ENCODE results near the gene ASB18. TPM values are rescaled to one million over a fixed set of nuclear protein-coding genes. Genes with fewer than 3 reads are reported as not detected.
A peak's percentile ranks its signal among the peaks of the same experiment; 100 is the strongest.

ASB18 gene, protein sequence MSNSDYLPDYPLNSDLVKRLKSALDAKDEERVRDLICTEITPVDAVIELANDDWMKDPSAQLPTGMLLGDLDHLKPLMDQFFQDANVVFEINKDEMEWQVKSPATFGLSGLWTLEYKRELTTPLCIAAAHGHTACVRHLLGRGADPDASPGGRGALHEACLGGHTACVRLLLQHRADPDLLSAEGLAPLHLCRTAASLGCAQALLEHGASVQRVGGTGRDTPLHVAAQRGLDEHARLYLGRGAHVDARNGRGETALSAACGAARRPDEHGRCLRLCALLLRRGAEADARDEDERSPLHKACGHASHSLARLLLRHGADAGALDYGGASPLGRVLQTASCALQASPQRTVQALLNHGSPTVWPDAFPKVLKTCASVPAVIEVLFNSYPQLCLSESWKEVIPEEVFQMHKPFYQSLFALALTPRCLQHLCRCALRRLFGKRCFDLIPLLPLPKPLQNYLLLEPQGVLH
- not detected for total RNA-seq

DNA sequence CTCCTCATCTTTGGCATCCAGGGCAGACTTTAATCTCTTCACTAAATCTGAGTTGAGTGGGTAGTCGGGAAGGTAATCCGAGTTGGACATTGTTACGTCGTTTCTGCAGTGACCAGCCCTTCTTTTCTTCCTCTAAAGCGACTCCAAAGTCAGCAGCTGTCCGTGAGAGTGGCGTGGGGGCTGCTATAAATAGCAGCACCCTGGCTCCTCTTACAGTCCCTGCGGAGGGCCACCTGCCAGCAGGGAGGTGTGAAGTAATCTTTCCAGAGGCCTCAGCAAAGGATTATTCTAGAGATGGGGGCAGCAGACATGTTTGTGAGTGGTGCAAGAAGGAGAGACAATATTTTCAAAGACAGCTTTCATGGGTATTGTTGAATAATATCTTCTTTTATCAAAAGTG lies at the start of gene ASB18:
Gene ASB18, minus strand, starts transcription at position 151 of the 400 bp plus-strand sequence. Its CDS starts 61 bp downstream, at position 90.
- no peak within 1 kb of the TSS for H3K4me3 ChIP-seq
- intact Hi-C loops (cut with DNase I; ENCODE audit: low total_unique reads) = no loop called here
- H3K4me1 ChIP-seq = no peaks in the 10 kb centered on the region
- TF ChIP-seq POLR2AphosphoS5 (IDR thresholded peaks at IDR 0.05) (no peak), EP300 (IDR thresholded peaks at IDR 0.05; ENCODE audit: low read depth) (no peak), POLR2A (IDR thresholded peaks at IDR 0.05) (no peak)
- TF ChIP-seq, protein P1, sequence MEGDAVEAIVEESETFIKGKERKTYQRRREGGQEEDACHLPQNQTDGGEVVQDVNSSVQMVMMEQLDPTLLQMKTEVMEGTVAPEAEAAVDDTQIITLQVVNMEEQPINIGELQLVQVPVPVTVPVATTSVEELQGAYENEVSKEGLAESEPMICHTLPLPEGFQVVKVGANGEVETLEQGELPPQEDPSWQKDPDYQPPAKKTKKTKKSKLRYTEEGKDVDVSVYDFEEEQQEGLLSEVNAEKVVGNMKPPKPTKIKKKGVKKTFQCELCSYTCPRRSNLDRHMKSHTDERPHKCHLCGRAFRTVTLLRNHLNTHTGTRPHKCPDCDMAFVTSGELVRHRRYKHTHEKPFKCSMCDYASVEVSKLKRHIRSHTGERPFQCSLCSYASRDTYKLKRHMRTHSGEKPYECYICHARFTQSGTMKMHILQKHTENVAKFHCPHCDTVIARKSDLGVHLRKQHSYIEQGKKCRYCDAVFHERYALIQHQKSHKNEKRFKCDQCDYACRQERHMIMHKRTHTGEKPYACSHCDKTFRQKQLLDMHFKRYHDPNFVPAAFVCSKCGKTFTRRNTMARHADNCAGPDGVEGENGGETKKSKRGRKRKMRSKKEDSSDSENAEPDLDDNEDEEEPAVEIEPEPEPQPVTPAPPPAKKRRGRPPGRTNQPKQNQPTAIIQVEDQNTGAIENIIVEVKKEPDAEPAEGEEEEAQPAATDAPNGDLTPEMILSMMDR (IDR thresholded peaks at IDR 0.05) = no peak
- peaks cover 0 to under 1% of the 10 kb centered on the region in 2 donors for H3K9me3 ChIP-seq
- in situ Hi-C loops (cut with MboI; ENCODE audit: low pct_ligation_motif_present in 1 of 4, low pct_unique_long_range_greater_than_20kb in 1 of 4, low sequenced_read_pairs in 3 of 4) = no loop called here
- WGBS, 2 donors (ENCODE audit: low coverage in 1 of 2) = 59% methylated on average over 8 of the region's 8 CpGs; no CpG with 5 or more reads in 1 of the 2 donors
- no peaks in the 10 kb centered on the region for H3K36me3 ChIP-seq
- no peak within 1 kb of the TSS for H3K27ac ChIP-seq
- H3K27me3 ChIP-seq = peaks cover 14% of the 10 kb centered on the region
- DNase-seq = no peak

DNA sequence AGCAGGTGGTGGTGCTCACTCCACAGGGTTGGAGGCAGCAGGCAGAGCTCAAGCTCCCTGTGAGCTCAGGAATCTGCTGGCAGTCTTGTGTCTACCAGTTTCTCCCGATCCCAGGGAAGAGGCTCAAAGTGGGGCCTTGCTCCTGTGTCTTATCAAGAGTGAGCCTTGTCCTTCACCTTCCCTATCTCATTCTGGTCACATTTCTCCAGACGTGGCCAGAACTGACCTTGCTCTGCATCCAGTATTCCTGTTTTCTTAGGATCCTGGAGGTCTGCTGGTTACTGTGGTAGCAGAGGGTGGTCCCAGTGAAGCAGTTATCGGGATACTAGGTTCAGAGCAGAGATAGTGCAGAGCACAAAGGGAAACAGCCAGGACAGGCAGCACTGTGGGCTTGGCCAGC lies 47.1 kb upstream of the ASB18 start:
- no peaks in the 10 kb centered on the region for H3K9me3 ChIP-seq
- no peak for TF ChIP-seq POLR2AphosphoS5 (IDR thresholded peaks at IDR 0.05)
- TF ChIP-seq EP300 (IDR thresholded peaks at IDR 0.05; ENCODE audit: low read depth) = no peak
- no peak for TF ChIP-seq POLR2A (IDR thresholded peaks at IDR 0.05)
- TF ChIP-seq, protein P1 (IDR thresholded peaks at IDR 0.05) = no peak
- in situ Hi-C loops (cut with MboI; ENCODE audit: low pct_ligation_motif_present in 1 of 4, low pct_unique_long_range_greater_than_20kb in 1 of 4, low sequenced_read_pairs in 3 of 4) (no loop called here), intact Hi-C loops (cut with DNase I; ENCODE audit: low total_unique reads) (no loop called here)
- no peak overlapping the region for H3K4me3 ChIP-seq
- DNase-seq = no peak
- H3K36me3 ChIP-seq = no peaks in the 10 kb centered on the region
- H3K4me1 ChIP-seq = no peaks in the 10 kb centered on the region
- 80 to 90% methylated on average over 1 to 3 of the region's 3 CpGs for WGBS, 2 donors (ENCODE audit: low coverage in 1 of 2)
- no peaks in the 10 kb centered on the region for H3K27me3 ChIP-seq
- no peak overlapping the region for H3K27ac ChIP-seq

DNA sequence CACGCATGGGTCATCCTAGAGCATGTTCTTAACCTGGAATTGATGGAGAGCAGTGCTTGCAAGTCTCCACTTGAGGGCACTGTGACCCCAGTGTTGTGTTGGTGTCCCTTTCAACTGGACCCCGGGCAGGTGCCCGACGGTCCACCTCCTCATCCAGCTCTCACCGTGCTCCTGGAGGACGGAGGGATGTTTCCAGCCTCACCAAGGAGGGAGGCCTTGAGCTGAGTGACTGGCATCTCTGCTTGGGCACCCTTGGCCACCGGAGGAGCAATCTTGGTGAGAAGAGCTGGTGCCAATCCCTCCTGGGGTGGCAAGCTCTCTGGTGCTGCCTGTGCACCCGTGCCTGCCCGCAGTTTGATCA lies 45.4 kb upstream of the ASB18 start:
- in situ Hi-C loops (cut with MboI; ENCODE audit: low pct_ligation_motif_present in 1 of 4, low pct_unique_long_range_greater_than_20kb in 1 of 4, low sequenced_read_pairs in 3 of 4) (no loop called here), intact Hi-C loops (cut with DNase I; ENCODE audit: low total_unique reads) (no loop called here)
- Histone ChIP-seq H3K36me3 (no peaks in the 10 kb centered on the region), H3K4me1 (no peaks in the 10 kb centered on the region), H3K27me3 (no peaks in the 10 kb centered on the region), H3K27ac (no peak overlapping the region), H3K9me3 (no peaks in the 10 kb centered on the region), H3K4me3 (no peak overlapping the region)
- WGBS, 2 donors (ENCODE audit: low coverage in 1 of 2) = 40 to 100% methylated on average over 1 to 9 of the region's 9 CpGs
- no peak for DNase-seq
- TF ChIP-seq POLR2AphosphoS5 (IDR thresholded peaks at IDR 0.05) = no peak
- TF ChIP-seq, protein P1 (IDR thresholded peaks at IDR 0.05) = peak in 4 of 5 experiments; percentile 28 to 39 (median 36)

DNA sequence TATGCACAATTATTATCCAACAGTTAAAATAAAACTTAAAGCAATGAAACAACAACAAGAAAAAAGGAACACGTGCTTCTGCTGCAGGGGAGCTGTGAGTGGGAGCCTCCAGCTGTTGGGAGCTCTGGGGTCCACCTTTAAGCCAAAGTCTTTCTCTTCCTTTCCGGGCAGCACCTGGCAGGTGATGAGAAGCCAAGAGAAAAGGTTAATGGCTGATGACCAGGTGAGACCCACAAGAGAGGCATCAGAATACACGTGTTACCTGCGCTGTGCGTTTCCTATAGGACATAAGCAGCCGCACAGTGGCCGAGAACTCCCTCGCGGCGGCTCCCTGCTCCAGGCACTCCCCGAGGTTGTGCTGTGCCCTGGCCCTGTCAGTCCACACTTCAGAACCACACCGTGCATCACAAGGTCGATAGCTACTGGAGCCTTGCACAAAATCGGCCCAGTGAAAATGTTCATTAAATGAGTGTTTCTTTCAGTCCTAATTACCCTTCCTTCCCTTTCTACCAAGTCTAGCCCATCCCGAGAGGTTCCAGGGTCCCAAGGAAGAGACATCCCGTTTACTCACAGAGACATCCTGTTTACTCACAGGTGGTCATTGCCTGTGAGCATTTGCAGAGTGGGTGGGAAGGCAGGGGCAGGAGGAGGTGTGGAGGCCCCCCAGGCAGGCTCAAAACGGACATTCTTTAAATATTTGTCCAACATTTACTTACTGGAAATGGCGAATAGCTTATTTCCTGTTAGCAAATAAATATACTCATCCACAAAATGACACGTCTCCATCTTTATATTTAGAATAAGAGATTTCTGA lies 44.9 kb upstream of the ASB18 start:
- DNase-seq = no peak
- intact Hi-C loops (cut with DNase I; ENCODE audit: low total_unique reads) = no loop called here
- H3K4me1 ChIP-seq = no peaks in the 10 kb centered on the region

More for the DNA sequence above, 44.9 kb upstream of the ASB18 start:
- Histone ChIP-seq H3K36me3 (no peaks in the 10 kb centered on the region), H3K9me3 (no peaks in the 10 kb centered on the region), H3K27me3 (no peaks in the 10 kb centered on the region), H3K27ac (no peak overlapping the region), H3K4me3 (no peak overlapping the region)
- in situ Hi-C loops (cut with MboI; ENCODE audit: low pct_ligation_motif_present in 1 of 4, low pct_unique_long_range_greater_than_20kb in 1 of 4, low sequenced_read_pairs in 3 of 4) = no loop called here
- 63 to 65% methylated on average over 1 to 19 of the region's 19 CpGs for WGBS, 2 donors (ENCODE audit: low coverage in 1 of 2)
- TF ChIP-seq, protein P1 (IDR thresholded peaks at IDR 0.05) = no peak

Data from transverse colon (tissue), 4 donors.